ENCODE data around the gene ELOVL2.

GRCh38 chr6:10964684-10965083 lies 79.4 kb downstream of the ELOVL2 start:
- TF ChIP-seq EP300 (IDR thresholded peaks at IDR 0.05) (no peak), POLR2A (IDR thresholded peaks at IDR 0.05) (no peak), POLR2AphosphoS5 (IDR thresholded peaks at IDR 0.05) (no peak)
- TF ChIP-seq, protein P1, sequence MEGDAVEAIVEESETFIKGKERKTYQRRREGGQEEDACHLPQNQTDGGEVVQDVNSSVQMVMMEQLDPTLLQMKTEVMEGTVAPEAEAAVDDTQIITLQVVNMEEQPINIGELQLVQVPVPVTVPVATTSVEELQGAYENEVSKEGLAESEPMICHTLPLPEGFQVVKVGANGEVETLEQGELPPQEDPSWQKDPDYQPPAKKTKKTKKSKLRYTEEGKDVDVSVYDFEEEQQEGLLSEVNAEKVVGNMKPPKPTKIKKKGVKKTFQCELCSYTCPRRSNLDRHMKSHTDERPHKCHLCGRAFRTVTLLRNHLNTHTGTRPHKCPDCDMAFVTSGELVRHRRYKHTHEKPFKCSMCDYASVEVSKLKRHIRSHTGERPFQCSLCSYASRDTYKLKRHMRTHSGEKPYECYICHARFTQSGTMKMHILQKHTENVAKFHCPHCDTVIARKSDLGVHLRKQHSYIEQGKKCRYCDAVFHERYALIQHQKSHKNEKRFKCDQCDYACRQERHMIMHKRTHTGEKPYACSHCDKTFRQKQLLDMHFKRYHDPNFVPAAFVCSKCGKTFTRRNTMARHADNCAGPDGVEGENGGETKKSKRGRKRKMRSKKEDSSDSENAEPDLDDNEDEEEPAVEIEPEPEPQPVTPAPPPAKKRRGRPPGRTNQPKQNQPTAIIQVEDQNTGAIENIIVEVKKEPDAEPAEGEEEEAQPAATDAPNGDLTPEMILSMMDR (IDR thresholded peaks at IDR 0.05) = no peak
